Natural killer cell (primary cell): ENCODE data around the gene GRM8. TPM values are rescaled to one million over a fixed set of nuclear protein-coding genes. Genes with fewer than 3 reads are reported as not detected.

Experiments
- ATAC-seq, 3 donors: fragments of 150-1000 bp in 2 of 3; fragments of 200-7000 bp in 1 of 3; cut with Tn5 transposase; 1 replicate in 1 of 3; 2 replicates in 2 of 3; pipeline ENCODE4 v1.10.0; 2021; ENCODE audit warnings: mild to moderate bottlenecking in 2 of 3, moderate library complexity in 2 of 3
- DNase-seq, 2 donors: peaks; one replicate each; pipeline versions ENCODE4 v3.0.0 to v3.0.0-alpha.2; 2013 to 2021; ENCODE audit warnings: mixed read lengths in 1 of 2
- H3K27ac ChIP-seq: one replicate; pipeline ENCODE4 v1.5.1; 2013; ENCODE audit warnings: mild to moderate bottlenecking, low read length
- H3K27me3 ChIP-seq: one replicate; pipeline ENCODE4 v1.6.1; 2013; ENCODE audit warnings: low read length; ENCODE audit not compliant: control insufficient read depth, insufficient read depth
- H3K36me3 ChIP-seq: one replicate; pipeline ENCODE4 v1.6.1; 2013; ENCODE audit warnings: low read length; ENCODE audit not compliant: control insufficient read depth, insufficient read depth
- H3K4me1 ChIP-seq: one replicate; pipeline ENCODE4 v1.6.1; 2013; ENCODE audit warnings: low read length; ENCODE audit not compliant: control insufficient read depth, insufficient read depth
- H3K4me3 ChIP-seq: one replicate; pipeline ENCODE4 v1.5.1; 2013; ENCODE audit warnings: low read length
- H3K9me3 ChIP-seq: one replicate; pipeline ENCODE4 v1.6.1; 2013; ENCODE audit warnings: low read length; ENCODE audit not compliant: control insufficient read depth, insufficient read depth
- H3K27ac Mint-ChIP-seq, 2 donors: one replicate each; pipeline ENCODE4 v1.8.0; 2022; ENCODE audit warnings: mild to moderate bottlenecking in 2 of 2, mixed read lengths in 2 of 2, moderate library complexity in 1 of 2
- H3K27me3 Mint-ChIP-seq, 2 donors: one replicate each; pipeline ENCODE4 v1.8.0; 2022; ENCODE audit warnings: low read depth in 2 of 2, mixed read lengths in 2 of 2
- H3K36me3 Mint-ChIP-seq: one replicate; pipeline ENCODE4 v1.8.0; 2022; ENCODE audit warnings: mixed read lengths
- H3K4me1 Mint-ChIP-seq, 2 donors: one replicate each; pipeline ENCODE4 v1.8.0; 2022; ENCODE audit warnings: mixed read lengths in 2 of 2
- H3K4me3 Mint-ChIP-seq: one replicate; pipeline ENCODE4 v1.8.0; 2022; ENCODE audit warnings: mild to moderate bottlenecking, moderate library complexity, mixed read lengths
- H3K9me3 Mint-ChIP-seq, 2 donors: one replicate each; pipeline ENCODE4 v1.8.0; 2022; ENCODE audit warnings: mixed read lengths in 2 of 2
- WGBS: methylation state at CpG from one replicate; pipeline ENCODE4 v1.1.7; 2013; ENCODE audit warnings: missing lambda C conversion rate; ENCODE audit not compliant: insufficient coverage; 5-methylcytosine and 5-hydroxymethylcytosine counted together
- intact Hi-C: fragments of 100-400 bp; cut with micrococcal nuclease; formaldehyde crosslinking; loops from one replicate; pipeline ENCODE4 v1.14.2; 2022
- total RNA-seq, 4 donors: library from RNA; stranded (reverse); fragments of 120-200 nt in 1 of 4; gene quantifications; one replicate each; pipeline versions ENCODE4 v1.2.3 to v1.2.4, GENCODE V29; 2013 to 2022
- TF ChIP-seq, protein P1 (sequence below): fragments of 200-600 bp; IDR thresholded peaks from one replicate; pipeline ENCODE4 v1.8.0; 2022; ENCODE audit warnings: antibody characterized with exemption

The GRM8 gene
- total RNA-seq, 3 donors from 2014 or later (not counting 1 experiment from before 2014, with no cell fraction given) = not detected

DNA sequence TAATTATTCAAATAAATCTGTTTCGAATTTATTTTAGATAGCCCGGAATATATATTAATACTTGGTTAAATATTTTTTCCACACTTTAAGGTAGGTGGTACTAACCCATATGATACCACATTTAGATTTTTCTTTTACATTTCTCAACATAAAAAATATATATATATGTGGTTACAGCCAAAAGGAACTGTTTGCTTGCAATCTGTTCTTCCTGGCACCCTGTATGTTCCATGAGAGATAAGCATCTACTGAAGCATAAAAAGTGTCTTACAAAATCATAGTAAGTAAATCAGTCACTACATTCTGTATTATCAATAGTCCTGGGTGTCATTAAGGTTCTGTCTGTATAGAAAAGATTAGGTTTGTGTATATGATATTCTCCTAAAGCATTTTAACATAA is 726.8 kb downstream of the GRM8 start:
- Mint-ChIP-seq H3K27ac (no peak overlapping the region), H3K9me3 (peaks cover 12 to 16% of the 10 kb centered on the region in 2 donors), H3K4me3 (no peak overlapping the region), H3K36me3 (no peaks in the 10 kb centered on the region), H3K4me1 (no peaks in the 10 kb centered on the region), H3K27me3 (no peaks in the 10 kb centered on the region)
- no peaks in the 10 kb centered on the region for H3K36me3 ChIP-seq
- no peaks in the 10 kb centered on the region for H3K27me3 ChIP-seq
- WGBS = no CpG with 5 or more reads among the region's 2 CpGs
- DNase-seq (no peak), ATAC-seq (no peak)
- intact Hi-C loops = no loop called here
- H3K9me3 ChIP-seq = no peaks in the 10 kb centered on the region
- no peak overlapping the region for H3K27ac ChIP-seq
- no peaks in the 10 kb centered on the region for H3K4me1 ChIP-seq
- H3K4me3 ChIP-seq = no peak overlapping the region
- TF ChIP-seq, protein P1, sequence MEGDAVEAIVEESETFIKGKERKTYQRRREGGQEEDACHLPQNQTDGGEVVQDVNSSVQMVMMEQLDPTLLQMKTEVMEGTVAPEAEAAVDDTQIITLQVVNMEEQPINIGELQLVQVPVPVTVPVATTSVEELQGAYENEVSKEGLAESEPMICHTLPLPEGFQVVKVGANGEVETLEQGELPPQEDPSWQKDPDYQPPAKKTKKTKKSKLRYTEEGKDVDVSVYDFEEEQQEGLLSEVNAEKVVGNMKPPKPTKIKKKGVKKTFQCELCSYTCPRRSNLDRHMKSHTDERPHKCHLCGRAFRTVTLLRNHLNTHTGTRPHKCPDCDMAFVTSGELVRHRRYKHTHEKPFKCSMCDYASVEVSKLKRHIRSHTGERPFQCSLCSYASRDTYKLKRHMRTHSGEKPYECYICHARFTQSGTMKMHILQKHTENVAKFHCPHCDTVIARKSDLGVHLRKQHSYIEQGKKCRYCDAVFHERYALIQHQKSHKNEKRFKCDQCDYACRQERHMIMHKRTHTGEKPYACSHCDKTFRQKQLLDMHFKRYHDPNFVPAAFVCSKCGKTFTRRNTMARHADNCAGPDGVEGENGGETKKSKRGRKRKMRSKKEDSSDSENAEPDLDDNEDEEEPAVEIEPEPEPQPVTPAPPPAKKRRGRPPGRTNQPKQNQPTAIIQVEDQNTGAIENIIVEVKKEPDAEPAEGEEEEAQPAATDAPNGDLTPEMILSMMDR = no peak

DNA sequence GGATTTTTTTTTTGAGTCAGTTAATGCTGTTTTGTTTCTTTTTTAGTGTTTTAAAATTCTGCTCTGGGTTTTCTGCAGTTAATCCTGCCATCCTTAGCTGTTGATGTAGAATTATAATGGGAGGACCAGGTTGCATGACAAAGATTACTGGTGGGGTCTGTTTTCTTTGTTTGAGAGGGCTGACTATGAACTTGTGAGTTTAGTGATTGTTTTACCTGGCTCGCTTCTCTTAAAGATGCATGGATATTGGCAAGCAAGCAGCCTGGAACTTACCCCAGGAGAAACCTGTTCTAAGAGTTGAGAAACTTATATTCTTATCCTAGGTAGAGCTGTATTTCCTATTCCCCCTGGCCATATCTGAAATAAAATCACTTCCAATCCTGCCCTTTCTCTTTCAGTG is 727.8 kb downstream of the GRM8 start:
- intact Hi-C loops = no loop called here
- Histone ChIP-seq H3K4me3 (no peak overlapping the region), H3K27ac (no peak overlapping the region), H3K9me3 (no peaks in the 10 kb centered on the region), H3K36me3 (no peaks in the 10 kb centered on the region), H3K4me1 (no peaks in the 10 kb centered on the region), H3K27me3 (no peaks in the 10 kb centered on the region)
- H3K36me3 Mint-ChIP-seq = no peaks in the 10 kb centered on the region
- DNase-seq (no peak), ATAC-seq (no peak)
- H3K4me1 Mint-ChIP-seq = no peaks in the 10 kb centered on the region
- H3K9me3 Mint-ChIP-seq = peaks cover 15 to 21% of the 10 kb centered on the region in 2 donors
- H3K27me3 Mint-ChIP-seq = no peaks in the 10 kb centered on the region
- 89% methylated on average over 1 of the region's 1 CpG for WGBS
- H3K4me3 Mint-ChIP-seq = no peak overlapping the region
- H3K27ac Mint-ChIP-seq = no peak overlapping the region
- TF ChIP-seq, protein P1 = no peak

DNA sequence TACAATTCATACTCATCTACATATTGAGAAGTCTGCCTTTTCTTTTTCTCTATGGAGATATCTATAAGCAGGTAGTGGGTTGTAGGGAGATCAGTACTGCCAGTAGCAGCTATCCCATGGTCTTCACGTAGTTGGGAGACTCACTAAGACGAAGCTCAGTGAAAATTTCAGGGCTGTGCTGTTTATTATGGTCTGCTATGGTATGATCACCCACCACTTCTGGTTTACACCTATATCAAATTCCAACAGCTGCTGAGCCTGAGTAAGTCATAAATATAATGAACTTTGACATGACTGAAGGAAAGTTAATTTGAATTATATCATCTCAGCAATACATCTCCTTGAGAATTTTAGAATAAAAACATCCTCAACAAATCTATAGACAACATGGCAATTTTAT is 741.7 kb downstream of the GRM8 start:
- Histone ChIP-seq H3K27me3 (no peaks in the 10 kb centered on the region), H3K4me3 (no peak overlapping the region), H3K27ac (no peak overlapping the region), H3K36me3 (no peaks in the 10 kb centered on the region), H3K4me1 (no peaks in the 10 kb centered on the region), H3K9me3 (no peaks in the 10 kb centered on the region)
- no peaks in the 10 kb centered on the region for H3K27me3 Mint-ChIP-seq
- TF ChIP-seq, protein P1 = no peak
- no CpG with 5 or more reads among the region's 2 CpGs for WGBS
- H3K4me3 Mint-ChIP-seq = no peak overlapping the region
- intact Hi-C loops = no loop called here
- ATAC-seq (no peak), DNase-seq (no peak)
- H3K36me3 Mint-ChIP-seq = no peaks in the 10 kb centered on the region
- peaks cover 7 to 10% of the 10 kb centered on the region in 2 donors for H3K9me3 Mint-ChIP-seq
- no peak overlapping the region for H3K27ac Mint-ChIP-seq
- no peaks in the 10 kb centered on the region for H3K4me1 Mint-ChIP-seq

DNA sequence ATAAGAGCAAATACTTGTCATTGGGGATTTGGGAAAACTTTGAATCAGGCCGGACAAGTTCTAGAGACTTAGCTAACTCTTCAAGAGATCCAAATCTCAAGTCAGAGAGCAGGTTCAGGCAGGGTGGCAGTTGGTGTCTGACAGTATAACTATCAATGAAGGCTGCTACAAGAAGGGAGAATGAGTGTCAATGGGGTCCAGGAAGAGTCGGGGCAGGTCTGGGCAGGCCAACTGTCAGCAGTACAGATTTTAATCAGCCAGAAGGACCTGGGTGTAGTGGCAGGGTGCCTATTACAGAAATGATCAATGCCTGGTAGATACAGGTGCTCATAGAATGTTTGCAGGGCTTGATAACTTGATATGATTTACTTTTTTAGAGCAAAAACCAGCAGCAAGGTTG is 751.1 kb downstream of the GRM8 start:
- Histone ChIP-seq H3K27ac (no peak overlapping the region), H3K36me3 (no peaks in the 10 kb centered on the region), H3K4me3 (no peak overlapping the region), H3K4me1 (no peaks in the 10 kb centered on the region), H3K9me3 (no peaks in the 10 kb centered on the region), H3K27me3 (no peaks in the 10 kb centered on the region)
- TF ChIP-seq, protein P1 = no peak
- no peaks in the 10 kb centered on the region for H3K36me3 Mint-ChIP-seq
- no peak overlapping the region for H3K4me3 Mint-ChIP-seq
- H3K27me3 Mint-ChIP-seq = no peaks in the 10 kb centered on the region
- no peak overlapping the region for H3K27ac Mint-ChIP-seq
- H3K4me1 Mint-ChIP-seq = no peaks in the 10 kb centered on the region
- ATAC-seq (no peak), DNase-seq (no peak)
- peaks cover 13 to 22% of the 10 kb centered on the region in 2 donors for H3K9me3 Mint-ChIP-seq
- WGBS = 92% methylated on average over 2 of the region's 2 CpGs
- intact Hi-C loops = no loop called here
